WTC11 (cell line): ENCODE results near the gene KCNJ15. TPM values are rescaled to one million over a fixed set of nuclear protein-coding genes. Genes with fewer than 3 reads are reported as not detected.

Experiments
- ATAC-seq: fragments of 200-7000 bp; cut with Tn5 transposase; 2 replicates; pipeline ENCODE4 v1.10.0; 2021; ENCODE audit warnings: mild to moderate bottlenecking, moderate library complexity
- CTCF ChIA-PET: fragments of 300-600 bp; sonication (Branson Sonifier 250); formaldehyde crosslinking; loops from one replicate; lab custom pipeline; 2021; ENCODE audit warnings: antibody characterized with exemption; lab: Charles Lee
- POLR2A ChIA-PET: fragments of 350-600 bp; sonication (Branson Sonifier 250); formaldehyde crosslinking; loops from one replicate; lab custom pipeline; 2021; ENCODE audit warnings: antibody characterized with exemption; lab: Charles Lee
- DNase-seq: peaks from one replicate; pipeline ENCODE4 v3.0.0; 2021; ENCODE audit warnings: low spot score
- H3K27ac Mint-ChIP-seq: 2 replicates; pipeline ENCODE4 v1.8.0; 2021; ENCODE audit warnings: mixed read lengths
- H3K27me3 Mint-ChIP-seq: 2 replicates; pipeline ENCODE4 v1.8.0; 2021; ENCODE audit warnings: low read depth, mild to moderate bottlenecking, moderate library complexity, mixed read lengths
- H3K36me3 Mint-ChIP-seq: 2 replicates; pipeline ENCODE4 v1.8.0; 2021; ENCODE audit warnings: mixed read lengths
- H3K4me1 Mint-ChIP-seq: 2 replicates; pipeline ENCODE4 v1.8.0; 2022; ENCODE audit warnings: mixed read lengths
- H3K4me3 Mint-ChIP-seq: 2 replicates; pipeline ENCODE4 v1.8.0; 2021; ENCODE audit warnings: mild to moderate bottlenecking, moderate library complexity, mixed read lengths
- H3K9me3 Mint-ChIP-seq: 2 replicates; pipeline ENCODE4 v1.8.0; 2021; ENCODE audit warnings: mixed read lengths
- AFF4 ChIP-seq: sonication (generic); formaldehyde crosslinking; IDR thresholded peaks from 2 replicates; pipeline ENCODE4 v1.8.1; 2023; ENCODE audit warnings: mild to moderate bottlenecking, missing genetic modification reagents, borderline replicate concordance
- AR ChIP-seq: fragments of 250-450 bp; sonication (Bioruptor Pico); IDR thresholded peaks from 2 replicates; pipeline ENCODE4 v1.9.0; 2021; ENCODE audit warnings: mild to moderate bottlenecking
- ATF6 ChIP-seq: sonication (generic); formaldehyde crosslinking; IDR thresholded peaks from 2 replicates; pipeline ENCODE4 v1.8.1; 2023; ENCODE audit warnings: mild to moderate bottlenecking, missing genetic modification reagents
- E2F5 ChIP-seq: sonication (generic); formaldehyde crosslinking; IDR thresholded peaks from 2 replicates; pipeline ENCODE4 v1.8.1; 2022; ENCODE audit warnings: mild to moderate bottlenecking, moderate library complexity, missing genetic modification reagents
- FOXK1 ChIP-seq: sonication (generic); formaldehyde crosslinking; IDR thresholded peaks from 2 replicates; pipeline ENCODE4 v1.8.0; 2022; ENCODE audit warnings: mild to moderate bottlenecking, moderate library complexity, missing genetic modification reagents
- FOXP1 ChIP-seq: sonication (generic); formaldehyde crosslinking; IDR thresholded peaks from 2 replicates; pipeline ENCODE4 v1.8.0; 2022; ENCODE audit warnings: missing genetic modification reagents, mild to moderate bottlenecking, moderate library complexity, borderline replicate concordance
- GRHL2 ChIP-seq: fragments of 250-450 bp; sonication (Bioruptor Pico); IDR thresholded peaks from 2 replicates; pipeline ENCODE4 v1.8.0; 2022; ENCODE audit warnings: mild to moderate bottlenecking, moderate library complexity; ENCODE audit not compliant: insufficient replicate concordance, severe bottlenecking
- HMGXB4 ChIP-seq: sonication (generic); formaldehyde crosslinking; IDR thresholded peaks from 2 replicates; pipeline ENCODE4 v1.8.1; 2023; ENCODE audit warnings: mild to moderate bottlenecking, moderate library complexity, missing genetic modification reagents
- SMAD3 ChIP-seq: sonication (generic); formaldehyde crosslinking; IDR thresholded peaks from 2 replicates; pipeline ENCODE4 v1.8.0; 2022; ENCODE audit warnings: missing genetic modification reagents, mild to moderate bottlenecking, borderline replicate concordance
- SOX15 ChIP-seq: fragments of 250-450 bp; sonication (Bioruptor Pico); IDR thresholded peaks from 2 replicates; pipeline ENCODE4 v1.9.0; 2021; ENCODE audit warnings: mild to moderate bottlenecking
- TEAD1 ChIP-seq: sonication (generic); formaldehyde crosslinking; IDR thresholded peaks from 2 replicates; pipeline ENCODE4 v1.8.0; 2022; ENCODE audit warnings: mild to moderate bottlenecking, missing genetic modification reagents
- ZBTB43 ChIP-seq: sonication (generic); formaldehyde crosslinking; IDR thresholded peaks from 2 replicates; pipeline ENCODE4 v1.8.1; 2023; ENCODE audit warnings: mild to moderate bottlenecking, missing genetic modification reagents
- ZNF232 ChIP-seq: sonication (generic); formaldehyde crosslinking; IDR thresholded peaks from 2 replicates; pipeline ENCODE4 v1.8.0; 2022; ENCODE audit warnings: mild to moderate bottlenecking, missing genetic modification reagents
- ZNF532 ChIP-seq: fragments of 250-450 bp; sonication (Bioruptor Pico); IDR thresholded peaks from 2 replicates; pipeline ENCODE4 v1.9.0; 2021; ENCODE audit warnings: mild to moderate bottlenecking, borderline replicate concordance
- total RNA-seq: library from RNA; stranded (reverse); gene quantifications from 3 replicates; pipeline ENCODE4 v1.2.3, GENCODE V29; 2021

Gene KCNJ15
- total RNA-seq, 1 experiment from 2014 or later = 0.57 TPM

GRCh38 chr21:38280867-38281266 is 24.1 kb downstream of the KCNJ15 start:
- no peak for DNase-seq
- H3K27ac Mint-ChIP-seq = no peak overlapping the region
- no peak overlapping the region for H3K4me3 Mint-ChIP-seq
- TF ChIP-seq TEAD1 (CRISPR knock-in tag) = no peak
- no peak for TF ChIP-seq ZNF532 (CRISPR knock-in tag)
- no peak for TF ChIP-seq SOX15 (CRISPR knock-in tag)
- TF ChIP-seq HMGXB4 (CRISPR knock-in tag) = no peak
- no peak for TF ChIP-seq SMAD3 (CRISPR knock-in tag)
- no peak for TF ChIP-seq GRHL2 (CRISPR knock-in tag)
- no peak for TF ChIP-seq ZNF232
- no peak for TF ChIP-seq FOXP1 (CRISPR knock-in tag)
- TF ChIP-seq FOXK1 (CRISPR knock-in tag) = no peak
- TF ChIP-seq AR (CRISPR knock-in tag) = no peak
- no peak for TF ChIP-seq AFF4
- CTCF ChIA-PET = interaction anchor here (1.1 kb wide), 1 partner anchor 111 kb away, joined by 5 read pairs; no protein-coding TSS in a partner anchor
- no peaks in the 10 kb centered on the region for H3K4me1 Mint-ChIP-seq
- ATAC-seq = peak; percentile 22; the same call in 1 of the 2 replicates
- peaks cover 19% of the 10 kb centered on the region for H3K9me3 Mint-ChIP-seq
- H3K27me3 Mint-ChIP-seq = peaks cover 4% of the 10 kb centered on the region; the same call in 1 of the 2 replicates
- POLR2A ChIA-PET = no interaction called here
- H3K36me3 Mint-ChIP-seq = no peaks in the 10 kb centered on the region

- Mint-ChIP-seq H3K4me1 (no peaks in the 10 kb centered on the region), H3K9me3 (peaks cover 23% of the 10 kb centered on the region), H3K27me3 (peaks cover 4% of the 10 kb centered on the region; the same call in 1 of the 2 replicates), H3K36me3 (no peaks in the 10 kb centered on the region), H3K4me3 (no peak overlapping the region), H3K27ac (no peak overlapping the region)
- DNase-seq (no peak), ATAC-seq (no peak)
- ChIA-PET CTCF (interaction anchor here (1.3 kb wide), 1 partner anchor 70 kb away, joined by 3 read pairs; no protein-coding TSS in a partner anchor), POLR2A (interaction anchor here (0.7 kb wide), 1 partner anchor 16 kb away, joined by 3 read pairs; no protein-coding TSS in a partner anchor)
- no peak for TF ChIP-seq GRHL2 (CRISPR knock-in tag)
- TF ChIP-seq ZBTB43 (CRISPR knock-in tag) = no peak
- no peak for TF ChIP-seq ATF6
- no peak for TF ChIP-seq E2F5 (CRISPR knock-in tag)
Observed at GRCh38 chr21:38282921-38283320, 26.1 kb downstream of the KCNJ15 start.
